Thyroid gland (tissue), 4 donors: Measurements from ENCODE around the gene PDE3B. TPM values are rescaled to one million over a fixed set of nuclear protein-coding genes. Genes with fewer than 3 reads are reported as not detected.
"Not testable (repeated sequence)": the region's sequence is repeated elsewhere in the genome, so short reads cannot be mapped to it uniquely, and the experiment has no call there.

ENCODE experiments used
- DNase-seq, 2 donors: peaks; one replicate each; pipeline ENCODE4 v3.0.0-alpha.2; 2019
- H3K27ac ChIP-seq, 3 donors: fragments of 200-600 bp; sonication (generic); 1 replicate in 2 of 3; 2 replicates in 1 of 3; pipeline ENCODE4 v1.5.1; 2016 to 2019; ENCODE audit warnings: mild to moderate bottlenecking in 1 of 3, moderate library complexity in 1 of 3
- H3K27me3 ChIP-seq: fragments of 200-600 bp; sonication (generic); one replicate; pipeline ENCODE4 v1.5.1; 2019
- H3K36me3 ChIP-seq, 2 donors: fragments of 200-600 bp; sonication (generic); one replicate each; pipeline ENCODE4 v1.5.1; 2016 to 2019
- H3K4me1 ChIP-seq, 2 donors: fragments of 200-600 bp; sonication (generic); one replicate each; pipeline ENCODE4 v1.5.1; 2017 to 2019
- H3K4me3 ChIP-seq, 3 donors: fragments of 200-600 bp; sonication (generic); replicated peaks in 1 of 3; 1 replicate in 2 of 3; 2 replicates in 1 of 3; pipeline ENCODE4 v1.5.1; 2016; ENCODE audit warnings: mild to moderate bottlenecking in 1 of 3
- H3K9me3 ChIP-seq: fragments of 200-600 bp; sonication (generic); one replicate; pipeline ENCODE4 v1.5.1; 2017
- CTCF ChIP-seq, 6 experiments: fragments of 200-600 bp in 3 of 6; fragments of 450-650 bp in 3 of 6; sonication (generic) in 3 of 6; IDR thresholded peaks; one replicate each; pipeline ENCODE4 v1.5.1; 2016 to 2019; ENCODE audit warnings: antibody characterized with exemption in 6 of 6, mild to moderate bottlenecking in 2 of 6, inconsistent platforms in 1 of 6, moderate library complexity in 1 of 6
- POLR2A ChIP-seq, 2 donors: fragments of 450-650 bp; IDR thresholded peaks; one replicate each; pipeline ENCODE4 v1.6.1; 2017; ENCODE audit warnings: antibody characterized with exemption in 2 of 2, mild to moderate bottlenecking in 2 of 2, moderate library complexity in 1 of 2
- WGBS, 2 donors: methylation state at CpG; one replicate each; pipeline ENCODE4 v1.1.5; 2017; 5-methylcytosine and 5-hydroxymethylcytosine counted together
- intact Hi-C: fragments of 100-400 bp; cut with DNase I; formaldehyde crosslinking; loops from one replicate; pipeline ENCODE4 v1.15.1; 2023
- total RNA-seq, 4 donors: library from RNA; depleted of rRNA; stranded (reverse); fragments of >200 nt; gene quantifications; one replicate each; pipeline ENCODE4 v1.2.3, GENCODE V29; 2016

Gene PDE3B
- total RNA-seq, 4 donors from 2014 or later: 2.0 to 3.9 (median 3.2) TPM

- intact Hi-C loops: no loop called here
- H3K4me1 ChIP-seq: no peaks in the 10 kb centered on the region
- no peak overlapping the region for H3K27ac ChIP-seq
- no peaks in the 10 kb centered on the region for H3K9me3 ChIP-seq
- H3K4me3 ChIP-seq: no peak overlapping the region
- no peak for DNase-seq
- no peaks in the 10 kb centered on the region for H3K36me3 ChIP-seq
- no peaks in the 10 kb centered on the region for H3K27me3 ChIP-seq
- TF ChIP-seq CTCF (IDR thresholded peaks at IDR 0.05) (no peak), POLR2A (IDR thresholded peaks at IDR 0.05) (no peak)
Observed at GRCh38 chr11:14751975-14752407, 108.4 kb downstream of the PDE3B start.

GRCh38 chr11:14755140-14755539 is 111.5 kb downstream of the PDE3B start:
- intact Hi-C loops: no loop called here
- WGBS, 2 donors: 85 to 91% methylated on average over 3 of the region's 3 CpGs
- H3K9me3 ChIP-seq: no peaks in the 10 kb centered on the region
- no peaks in the 10 kb centered on the region for H3K36me3 ChIP-seq
- no peaks in the 10 kb centered on the region for H3K4me1 ChIP-seq
- no peak for DNase-seq
- no peaks in the 10 kb centered on the region for H3K27me3 ChIP-seq
- H3K4me3 ChIP-seq: no peak overlapping the region
- no peak overlapping the region for H3K27ac ChIP-seq
- no peak for TF ChIP-seq POLR2A (IDR thresholded peaks at IDR 0.05)
- TF ChIP-seq CTCF (IDR thresholded peaks at IDR 0.05): no peak

- H3K9me3 ChIP-seq: no peaks in the 10 kb centered on the region
- no peak for DNase-seq
- H3K4me1 ChIP-seq: no peaks in the 10 kb centered on the region
Observed at GRCh38 chr11:14756349-14756748, 112.7 kb downstream of the PDE3B start.

GRCh38 chr11:14759300-14760012 is 115.9 kb downstream of the PDE3B start:
- H3K4me3 ChIP-seq, H3K9me3 ChIP-seq, H3K4me1 ChIP-seq, DNase-seq, H3K27me3 ChIP-seq, intact Hi-C loops, H3K27ac ChIP-seq, H3K36me3 ChIP-seq: not testable (repeated sequence)
- 83 to 90% methylated on average over 9 of the region's 9 CpGs for WGBS, 2 donors

More at GRCh38 chr11:14756349-14756748, 112.7 kb downstream of the PDE3B start:
- 78 to 85% methylated on average over 4 of the region's 4 CpGs for WGBS, 2 donors
- no peak overlapping the region for H3K4me3 ChIP-seq
- H3K27me3 ChIP-seq: no peaks in the 10 kb centered on the region
- TF ChIP-seq CTCF (IDR thresholded peaks at IDR 0.05) (no peak), POLR2A (IDR thresholded peaks at IDR 0.05) (no peak)
- H3K36me3 ChIP-seq: no peaks in the 10 kb centered on the region
- H3K27ac ChIP-seq: no peak overlapping the region
- intact Hi-C loops: no loop called here

GRCh38 chr11:14764179-14764578 is 120.6 kb downstream of the PDE3B start:
- no peaks in the 10 kb centered on the region for H3K36me3 ChIP-seq
- intact Hi-C loops: no loop called here
- H3K4me1 ChIP-seq: no peaks in the 10 kb centered on the region
- 97% methylated on average over 1 of the region's 1 CpG for WGBS, 2 donors
- no peak overlapping the region for H3K27ac ChIP-seq
- DNase-seq: no peak
- H3K27me3 ChIP-seq: no peaks in the 10 kb centered on the region
- no peak overlapping the region for H3K4me3 ChIP-seq
- no peaks in the 10 kb centered on the region for H3K9me3 ChIP-seq
- TF ChIP-seq CTCF (IDR thresholded peaks at IDR 0.05) (no peak), POLR2A (IDR thresholded peaks at IDR 0.05) (no peak)
